GM18502 (cell line): Measurements from ENCODE around the gene TMEM217.
"Not testable (repeated sequence)": the region's sequence is repeated elsewhere in the genome, so short reads cannot be mapped to it uniquely, and the experiment has no call there.

Experiments used
- ATAC-seq: cut with Tn5 transposase; IDR thresholded peaks from one replicate; pipeline ENCODE4 v1.9.1; 2021; ENCODE audit warnings: mild to moderate bottlenecking; ENCODE audit not compliant: unreplicated experiment, poor library complexity

TMEM217 gene

GRCh38 chr6:37222125-37222967, 35.6 kb downstream of the TMEM217 start:
- peak; percentile 90 for ATAC-seq

- ATAC-seq: peak; percentile 12
Observed at GRCh38 chr6:37221585-37222124, 36.3 kb downstream of the TMEM217 start.

GRCh38 chr6:37218511-37218910, 39.4 kb downstream of the TMEM217 start:
- ATAC-seq: no peak

- ATAC-seq: no peak
Observed at GRCh38 chr6:37218061-37218460, 39.9 kb downstream of the TMEM217 start.

- ATAC-seq: no peak
Observed at GRCh38 chr6:37212268-37212667, 45.7 kb downstream of the TMEM217 start.

- no peak for ATAC-seq
Observed at GRCh38 chr6:37210313-37210968, 47.5 kb downstream of the TMEM217 start.

GRCh38 chr6:37209461-37210205, 48.3 kb downstream of the TMEM217 start:
- ATAC-seq: no peak

GRCh38 chr6:37208793-37209192, 49.2 kb downstream of the TMEM217 start:
- ATAC-seq: no peak

GRCh38 chr6:37207903-37208456, 50.0 kb downstream of the TMEM217 start:
- ATAC-seq: peak; percentile 54

- no peak for ATAC-seq
Observed at GRCh38 chr6:37206622-37207021, 51.3 kb downstream of the TMEM217 start.

- no peak for ATAC-seq
Observed at GRCh38 chr6:37205997-37206340, 52.0 kb downstream of the TMEM217 start.

GRCh38 chr6:37205175-37205996, 52.6 kb downstream of the TMEM217 start:
- ATAC-seq: no peak

- no peak for ATAC-seq
Observed at GRCh38 chr6:37204014-37204751, 53.8 kb downstream of the TMEM217 start.

- no peak for ATAC-seq
Observed at GRCh38 chr6:37202788-37203491, 55.0 kb downstream of the TMEM217 start.

- no peak for ATAC-seq
Observed at GRCh38 chr6:37201726-37202125, 56.2 kb downstream of the TMEM217 start.

GRCh38 chr6:37200085-37200484, 57.9 kb downstream of the TMEM217 start:
- no peak for ATAC-seq

GRCh38 chr6:37196451-37196850, 61.5 kb downstream of the TMEM217 start:
- not testable (repeated sequence) for ATAC-seq

GRCh38 chr6:37194886-37195285, 63.1 kb downstream of the TMEM217 start:
- ATAC-seq: not testable (repeated sequence)
